HG03196 (cell line): ENCODE data around the gene PTGFRN.

Experiments used
- ATAC-seq: cut with Tn5 transposase; IDR thresholded peaks from one replicate; pipeline ENCODE4 v1.9.1; 2021; ENCODE audit not compliant: unreplicated experiment

PTGFRN gene

DNA sequence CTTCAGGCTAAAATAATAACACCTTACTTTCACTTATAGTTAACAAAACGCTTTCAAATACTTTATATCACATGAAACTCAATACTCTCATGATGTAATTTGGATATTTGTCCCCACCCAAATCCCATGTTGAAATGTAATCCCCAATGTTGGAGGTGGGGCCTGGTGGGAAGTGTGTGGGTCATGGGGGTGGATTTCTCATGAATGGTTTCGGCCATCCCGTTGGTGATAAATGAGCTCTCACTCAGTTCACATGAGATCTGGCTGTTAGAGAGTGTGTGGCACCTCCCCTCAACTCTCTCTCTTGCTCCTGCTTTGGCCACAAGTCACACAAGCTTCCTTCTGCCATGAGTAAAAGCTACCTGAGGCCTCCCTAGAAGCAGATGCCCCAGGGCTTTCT lies 22.5 kb upstream of the PTGFRN start:
- ATAC-seq = no peak

DNA sequence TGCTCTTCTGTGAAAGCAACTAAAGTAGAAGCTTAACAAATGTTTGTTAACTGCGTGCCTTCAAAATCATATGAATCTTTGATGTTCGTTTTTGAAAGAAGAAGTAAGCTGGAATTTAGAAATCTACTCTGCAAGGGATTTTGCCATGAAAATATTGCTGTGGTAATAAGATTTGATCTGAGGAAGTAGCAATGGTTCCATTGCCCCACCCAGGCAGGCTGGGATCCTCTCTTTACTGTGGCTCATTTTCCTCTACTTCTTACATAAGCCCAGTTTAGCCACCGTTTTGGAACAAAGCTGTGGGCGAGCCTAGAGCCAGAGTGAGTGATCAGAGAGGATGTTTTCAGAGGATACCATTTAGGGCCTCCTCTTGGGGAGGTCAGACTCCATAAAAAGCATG lies 20.3 kb upstream of the PTGFRN start:
- ATAC-seq = no peak

DNA sequence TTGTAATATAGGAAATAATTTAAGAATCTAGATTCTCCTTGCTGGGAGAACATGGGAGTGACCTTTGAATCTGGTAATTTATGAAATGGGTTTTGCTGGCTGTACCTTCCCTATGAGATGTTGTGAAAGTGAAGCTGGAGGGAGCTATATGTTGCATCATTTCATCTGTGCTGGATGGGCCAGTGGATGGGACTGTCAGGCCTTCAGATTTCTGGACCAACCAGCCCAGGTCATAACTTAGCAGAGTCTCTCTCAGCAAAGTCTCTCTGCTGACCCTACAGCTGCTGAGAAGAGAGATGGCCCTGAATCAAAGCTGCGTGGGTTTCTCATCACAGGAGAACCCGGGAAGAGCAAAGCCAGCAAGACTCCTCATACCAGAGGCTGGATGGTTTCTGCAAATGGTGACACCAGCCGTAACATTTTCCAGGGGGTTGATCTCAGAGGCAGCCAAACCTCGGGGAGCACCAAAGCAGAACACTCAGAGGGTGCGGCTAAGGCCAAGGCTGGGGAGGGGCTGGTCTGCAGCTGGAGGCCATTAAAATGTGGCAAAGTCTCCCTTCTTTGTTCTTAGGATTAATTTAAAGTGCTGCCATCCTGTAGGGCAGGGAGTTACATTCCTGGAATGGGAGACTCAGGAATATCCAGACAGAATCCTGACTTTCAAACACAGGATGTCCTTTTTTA lies 18.2 kb upstream of the PTGFRN start:
- ATAC-seq = no peak

DNA sequence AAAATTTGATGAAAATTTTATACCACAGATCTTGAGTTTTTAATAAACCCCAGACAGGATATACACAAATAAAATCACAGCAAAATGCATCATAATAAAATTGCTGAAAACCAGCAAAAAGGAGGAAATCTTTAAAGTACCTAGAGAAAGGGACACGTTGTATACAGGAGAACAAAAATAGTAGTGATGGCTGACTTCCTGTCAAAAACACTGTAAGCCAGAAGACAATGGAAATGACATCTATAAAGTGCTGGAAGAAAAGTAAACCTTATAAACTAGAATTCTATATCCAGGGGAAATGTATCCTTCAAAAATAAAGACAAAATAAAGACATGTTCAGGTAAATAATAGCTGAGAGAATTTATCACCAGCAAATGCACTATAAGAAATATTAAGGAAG lies 14.6 kb upstream of the PTGFRN start:
- no peak for ATAC-seq

DNA sequence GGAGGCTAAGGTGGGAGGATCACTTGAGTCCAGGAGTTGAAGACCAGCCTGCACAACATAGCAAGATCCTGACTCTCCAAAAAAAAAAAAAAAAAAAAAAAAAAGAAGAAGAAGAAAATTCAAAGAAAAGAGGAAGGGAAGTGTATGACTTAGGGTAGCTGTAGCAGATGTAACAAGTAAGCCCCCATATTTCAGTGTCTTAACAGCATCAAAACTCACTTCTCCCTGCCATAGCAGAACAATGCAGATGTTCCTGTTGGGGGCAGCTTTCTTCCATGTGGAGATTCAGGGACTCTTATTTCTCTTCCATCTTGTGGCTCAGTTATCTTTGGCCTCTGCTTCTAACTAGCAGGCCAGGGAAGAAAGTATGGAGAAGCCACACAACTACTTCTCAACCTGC lies 10.2 kb upstream of the PTGFRN start:
- ATAC-seq = no peak

DNA sequence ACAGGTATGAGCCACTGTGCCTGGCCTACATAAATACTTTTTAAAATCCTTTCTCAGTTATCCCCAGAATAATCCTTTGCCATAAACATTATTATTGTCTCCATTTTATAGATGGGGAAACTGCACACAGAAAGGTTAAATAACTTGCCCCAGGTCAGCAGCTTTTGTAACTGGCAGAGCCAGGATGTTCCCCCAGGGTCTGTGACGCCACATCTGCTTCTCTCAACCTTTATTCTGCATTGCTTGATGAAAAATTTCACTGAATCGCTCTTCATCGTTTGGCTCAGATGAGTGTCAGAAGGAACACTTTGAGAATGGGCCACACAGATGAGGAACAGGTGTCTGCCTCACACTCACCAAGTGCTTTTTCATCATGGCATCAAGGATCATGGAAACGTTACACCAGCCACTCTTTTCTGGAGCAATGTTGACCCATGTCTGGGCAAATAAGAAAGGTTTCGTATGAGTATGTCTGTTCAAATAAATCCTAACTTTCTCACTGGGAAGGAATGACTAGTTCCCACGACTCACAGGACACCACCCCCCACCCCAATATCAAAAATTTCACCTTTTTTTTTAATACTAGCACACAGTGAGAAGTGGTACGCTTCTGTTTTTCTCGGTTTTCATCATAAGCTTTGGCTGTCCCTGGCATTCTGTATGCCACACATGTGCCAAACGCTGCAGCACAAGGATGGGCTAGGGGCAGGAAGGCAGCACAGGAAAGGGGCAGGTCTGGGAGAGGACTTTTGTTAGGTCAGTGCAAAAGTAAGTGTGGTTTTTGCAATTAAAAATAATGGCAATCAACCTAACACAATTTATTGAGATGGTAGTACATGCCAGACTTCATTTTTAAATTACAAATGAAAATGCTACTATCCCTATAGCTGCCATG lies 9.0 kb upstream of the PTGFRN start:
- no peak for ATAC-seq

DNA sequence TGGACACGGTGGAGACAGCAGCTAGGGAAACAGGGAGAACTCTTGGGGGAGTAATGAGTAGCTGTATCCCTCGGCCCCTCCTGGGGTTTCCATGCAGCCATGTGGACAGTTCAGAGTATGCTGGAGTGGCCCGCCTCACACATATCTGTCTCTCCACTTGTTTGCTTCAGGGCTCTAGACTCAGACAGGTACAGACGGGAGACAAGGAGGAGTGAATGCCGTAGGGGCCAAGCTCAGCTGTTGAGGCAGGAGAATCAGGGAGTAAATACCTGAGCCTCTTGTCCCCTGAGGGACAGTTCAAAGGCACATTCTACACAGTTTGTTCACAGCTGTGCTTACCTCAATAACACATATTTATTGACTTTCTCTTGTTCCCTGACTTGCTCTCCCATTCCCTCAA lies 7.7 kb upstream of the PTGFRN start:
- ATAC-seq = no peak

DNA sequence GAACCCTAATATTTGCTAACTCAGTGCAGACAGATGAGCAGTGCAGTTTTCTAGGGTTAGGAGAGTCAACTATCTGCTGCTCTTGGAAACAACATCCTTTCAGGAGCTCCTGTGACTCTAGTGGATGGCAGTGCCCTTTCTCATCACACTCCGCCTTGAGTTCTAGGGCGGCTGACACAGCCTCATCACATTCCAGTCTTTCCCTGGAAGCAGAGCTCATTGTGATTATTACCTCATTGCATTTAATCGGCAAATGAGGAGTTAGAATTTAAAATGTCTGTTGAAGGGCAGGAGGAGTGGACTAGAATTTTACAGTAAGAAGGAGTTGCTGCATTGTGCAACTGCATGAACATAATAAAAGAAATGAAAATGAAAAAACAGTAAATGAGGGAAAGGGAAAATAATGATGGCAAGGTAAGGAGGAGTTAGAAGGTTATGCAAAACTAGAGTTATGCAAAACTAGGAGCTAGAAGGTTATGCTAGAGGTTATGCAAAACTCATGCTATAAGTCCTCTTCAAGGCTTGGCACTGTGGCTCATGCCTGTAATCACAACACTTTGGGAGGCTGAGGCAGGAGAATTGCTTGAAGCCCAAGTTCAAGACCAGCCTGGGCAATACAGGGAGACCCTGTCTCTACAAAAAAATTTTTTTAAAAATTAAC lies 6.9 kb upstream of the PTGFRN start:
- no peak for ATAC-seq

DNA sequence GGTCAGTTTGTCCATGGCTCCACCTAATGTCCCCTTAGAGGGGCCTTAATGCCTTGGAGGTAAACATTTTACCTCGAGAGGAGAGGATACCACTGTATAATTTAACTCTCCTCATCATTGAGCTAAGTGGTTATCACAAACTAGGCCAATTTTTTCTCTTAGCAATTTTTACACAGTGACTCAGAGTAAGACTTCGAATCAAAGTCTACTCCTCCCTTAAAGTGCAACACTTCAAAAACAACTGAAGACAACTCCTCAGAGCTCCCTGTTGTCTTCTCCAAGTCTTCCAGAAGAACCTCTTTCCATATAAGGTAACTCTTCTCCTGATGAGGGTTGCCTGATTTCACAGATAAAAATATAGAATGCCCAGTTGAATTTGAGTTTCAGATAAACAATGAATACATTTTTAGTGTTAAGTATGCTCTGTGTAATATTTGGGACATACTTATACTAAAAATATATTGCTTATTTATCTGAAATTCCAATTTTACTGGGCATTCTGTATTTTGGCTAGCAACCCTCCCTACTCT lies 4.9 kb upstream of the PTGFRN start:
- ATAC-seq = no peak

DNA sequence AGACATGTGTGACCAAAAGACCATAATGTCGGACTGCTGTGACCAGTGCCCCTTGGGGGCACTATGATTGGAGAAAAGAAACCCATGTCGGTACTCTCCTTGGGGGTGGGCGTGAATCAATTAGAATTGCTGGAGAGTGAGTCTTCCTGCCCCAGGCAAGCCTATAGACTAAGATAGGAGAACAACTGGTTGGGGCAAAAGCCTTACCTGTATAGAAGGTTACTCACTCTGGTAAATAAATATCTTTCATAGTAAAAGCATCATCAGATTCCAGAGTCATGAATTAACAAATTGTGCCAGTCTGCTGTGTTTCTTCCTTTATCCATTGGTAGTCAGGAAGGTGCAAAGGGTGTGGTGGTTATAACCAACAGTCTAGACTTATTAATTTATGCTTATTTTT lies 2.9 kb upstream of the PTGFRN start:
- no peak for ATAC-seq

DNA sequence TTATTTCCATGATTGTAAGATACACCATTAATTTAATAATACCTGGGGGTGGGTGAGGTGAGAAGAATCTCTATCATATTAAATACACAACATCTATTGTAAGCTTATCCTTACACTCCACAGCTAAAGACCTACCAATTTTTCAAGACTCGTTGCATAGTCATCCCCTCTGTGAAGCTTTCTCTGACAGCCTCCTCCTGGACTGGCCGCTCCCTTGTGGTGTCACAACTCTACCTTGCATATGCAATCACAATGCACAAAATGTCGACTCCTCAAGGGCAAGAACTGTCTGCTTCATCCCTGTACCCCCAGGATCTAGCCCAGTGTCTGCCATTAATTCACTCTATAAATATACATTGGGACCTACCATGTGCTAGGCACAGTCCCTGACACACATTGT lies 2.4 kb upstream of the PTGFRN start:
- no peak for ATAC-seq

DNA sequence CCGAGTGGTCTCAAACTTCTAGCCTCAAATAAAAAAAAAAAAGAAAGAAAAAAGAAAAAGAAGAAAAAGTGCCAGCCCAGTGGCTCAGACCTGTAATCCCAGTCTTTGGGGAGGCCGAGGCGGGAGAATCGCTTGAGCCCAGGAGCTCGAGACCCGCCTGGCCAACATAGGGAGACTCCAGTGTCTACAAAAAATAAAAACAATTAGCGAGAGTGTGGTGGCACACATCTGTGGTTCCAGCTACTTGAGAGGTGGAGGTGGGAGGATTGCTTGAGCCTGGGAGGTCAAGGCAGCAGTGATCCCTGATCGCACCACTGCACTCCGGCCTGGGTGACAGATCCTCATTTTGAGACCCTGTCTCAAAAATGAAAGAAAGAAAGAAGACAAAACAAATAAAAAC lies 1.4 kb upstream of the PTGFRN start:
- no peak for ATAC-seq

DNA sequence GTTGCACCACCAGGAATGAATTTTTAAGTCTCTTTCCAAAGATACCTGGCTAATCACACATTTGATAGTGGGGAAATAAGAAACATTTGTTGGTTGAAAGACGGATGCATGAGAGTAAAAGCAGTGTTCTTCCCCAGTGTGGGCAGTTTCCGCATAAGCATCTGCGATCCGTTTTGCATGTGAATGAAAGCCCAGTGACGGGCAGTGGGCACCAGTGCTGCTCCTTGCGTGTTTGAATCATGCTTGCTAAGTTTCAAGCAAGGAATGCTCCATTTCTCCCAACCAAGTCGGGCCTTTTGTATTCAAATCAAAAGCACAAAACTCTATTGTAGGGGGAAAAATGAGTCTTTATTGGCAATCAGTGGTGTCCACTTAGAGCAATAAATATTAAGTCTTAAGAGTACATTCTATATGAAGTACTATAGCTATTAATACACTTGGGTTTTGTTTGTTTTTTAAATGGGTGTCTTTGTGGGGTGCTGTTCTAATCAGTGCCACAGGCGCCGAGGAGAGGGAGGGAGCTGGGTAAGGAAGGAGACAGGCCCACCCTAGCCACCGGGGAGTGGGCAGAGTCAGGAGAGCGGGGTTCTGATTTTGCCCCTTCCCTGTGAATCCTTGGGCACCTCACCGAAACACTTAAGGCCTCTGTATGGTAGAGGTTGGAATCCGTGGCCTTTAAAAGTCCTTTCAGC lies 750 bp upstream of the PTGFRN start:
- no peak for ATAC-seq

DNA sequence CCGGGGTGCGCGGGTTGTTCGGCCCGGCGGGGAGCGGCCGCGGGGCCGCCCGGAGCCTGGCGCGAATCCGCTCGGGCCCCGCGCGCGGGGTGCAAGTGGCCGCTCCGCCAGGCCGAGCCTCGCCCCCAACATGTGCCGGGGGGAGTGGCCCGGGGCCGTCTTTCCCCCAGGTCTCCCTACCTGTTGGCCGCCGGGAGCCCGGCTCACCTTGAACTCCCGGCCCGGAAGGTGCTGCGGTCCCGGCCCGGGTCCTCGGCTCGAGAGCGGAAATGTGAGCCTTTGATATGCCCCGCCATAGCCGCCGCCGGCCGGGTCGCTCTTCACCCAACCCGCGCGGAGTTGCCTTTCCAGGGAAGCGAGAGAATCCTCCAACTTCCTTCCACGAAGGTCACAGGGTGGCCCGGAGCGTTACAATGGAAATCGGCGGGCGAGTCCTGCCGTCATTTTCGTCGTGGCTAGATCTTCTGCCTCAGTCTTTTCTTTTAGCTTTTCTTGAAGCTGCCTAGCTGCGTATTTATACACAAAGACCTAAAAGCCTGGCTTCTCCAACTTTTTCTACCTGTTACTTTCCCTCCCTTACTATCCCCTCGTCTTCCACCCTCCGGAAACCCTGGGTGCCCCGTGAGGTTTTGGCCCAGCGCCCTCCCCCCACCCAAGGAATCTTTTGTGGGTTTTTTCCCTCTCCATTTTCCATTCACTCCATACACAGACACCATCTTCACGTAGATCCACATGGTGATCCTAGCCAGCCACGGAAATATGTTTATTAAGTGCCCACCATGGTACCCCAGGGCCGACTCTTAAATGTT lies 867 bp downstream of the PTGFRN start:
- no peak for ATAC-seq

DNA sequence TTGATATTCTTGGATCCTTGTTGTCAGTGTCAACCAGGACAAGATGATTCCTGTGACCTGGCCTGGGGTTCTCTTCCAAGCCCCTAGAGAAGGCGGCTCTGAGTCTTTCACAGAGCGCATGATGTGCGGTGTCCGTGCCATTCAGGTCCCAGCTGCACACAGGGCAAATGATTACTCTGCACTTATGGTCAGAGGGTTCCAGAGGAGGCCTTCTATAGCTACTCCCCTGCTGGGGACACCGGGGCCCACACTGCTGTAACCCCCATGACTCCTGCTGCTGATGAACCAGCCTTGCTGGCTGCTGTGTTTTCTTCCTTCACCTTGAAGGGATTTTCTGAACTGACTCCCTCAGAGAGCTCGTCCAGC lies 1.5 kb downstream of the PTGFRN start:
- ATAC-seq = no peak

DNA sequence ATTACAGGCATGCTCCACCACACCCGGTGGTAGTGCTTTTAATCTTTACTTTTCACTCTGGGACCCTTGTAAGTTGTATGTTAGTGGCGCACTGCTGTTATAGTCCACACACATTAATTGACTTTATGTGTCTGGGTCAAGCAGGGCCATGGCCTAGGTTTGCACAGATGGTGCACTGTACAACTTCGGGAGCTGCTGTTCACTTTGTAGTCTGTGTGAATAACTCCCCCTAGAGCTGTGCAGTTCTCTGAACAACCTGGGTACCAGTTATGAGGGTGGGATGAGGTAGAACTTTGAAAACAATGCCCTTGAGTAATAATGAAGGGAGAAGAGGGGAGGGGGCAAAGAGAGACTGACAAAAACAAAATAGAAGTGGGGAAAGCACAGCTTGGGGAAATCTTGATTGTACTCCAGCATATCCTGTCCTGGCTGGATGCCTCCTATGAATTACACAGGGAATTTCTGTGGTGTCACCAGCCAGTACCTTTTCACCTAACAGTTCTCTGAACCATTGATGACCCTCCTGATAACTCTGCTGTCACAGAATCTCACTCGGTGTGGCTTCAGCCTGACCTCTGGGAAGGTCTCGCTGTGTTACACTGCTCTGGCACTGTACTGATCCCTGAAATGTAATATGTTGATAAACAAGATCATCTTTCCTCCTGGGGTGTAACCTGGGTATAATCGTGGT lies 2.2 kb downstream of the PTGFRN start:
- no peak for ATAC-seq

DNA sequence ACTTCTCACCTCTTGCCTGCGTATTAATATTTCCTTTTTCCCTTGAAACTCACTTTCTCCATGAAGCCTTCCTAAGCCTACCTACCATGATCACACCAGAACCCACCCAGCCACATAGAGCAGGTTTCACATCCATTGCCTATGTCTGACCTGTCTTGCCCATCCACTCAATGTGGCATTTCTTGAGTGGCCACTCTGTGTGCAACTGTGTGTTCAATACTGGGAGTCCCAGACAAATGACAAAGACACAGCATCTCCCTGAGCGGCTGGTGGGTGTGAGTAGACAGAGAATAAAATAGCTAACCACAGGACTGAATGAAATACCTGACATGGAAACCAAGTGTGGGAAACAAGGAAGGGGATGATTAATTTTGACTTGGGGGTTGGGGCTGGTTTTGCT lies 3.1 kb downstream of the PTGFRN start:
- ATAC-seq = no peak

DNA sequence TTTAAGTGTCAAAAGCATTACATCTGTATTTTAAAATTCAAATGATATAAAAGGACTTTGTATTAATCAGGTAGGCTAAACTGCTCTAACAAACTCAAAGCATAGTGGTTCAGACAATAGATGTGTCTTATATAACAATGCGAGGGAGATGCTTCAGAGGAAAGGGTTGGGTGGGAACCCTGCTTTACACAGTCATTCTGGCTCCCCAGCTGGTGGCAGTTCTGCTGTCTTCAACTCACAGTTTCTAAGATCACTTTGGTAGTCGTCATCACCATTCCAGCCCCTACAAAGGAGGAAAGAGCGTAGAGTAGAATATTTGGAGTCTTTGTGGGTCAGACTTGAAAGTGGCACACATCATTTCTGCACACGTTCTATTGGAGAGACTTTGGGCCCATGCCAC lies 4.2 kb downstream of the PTGFRN start:
- no peak for ATAC-seq

DNA sequence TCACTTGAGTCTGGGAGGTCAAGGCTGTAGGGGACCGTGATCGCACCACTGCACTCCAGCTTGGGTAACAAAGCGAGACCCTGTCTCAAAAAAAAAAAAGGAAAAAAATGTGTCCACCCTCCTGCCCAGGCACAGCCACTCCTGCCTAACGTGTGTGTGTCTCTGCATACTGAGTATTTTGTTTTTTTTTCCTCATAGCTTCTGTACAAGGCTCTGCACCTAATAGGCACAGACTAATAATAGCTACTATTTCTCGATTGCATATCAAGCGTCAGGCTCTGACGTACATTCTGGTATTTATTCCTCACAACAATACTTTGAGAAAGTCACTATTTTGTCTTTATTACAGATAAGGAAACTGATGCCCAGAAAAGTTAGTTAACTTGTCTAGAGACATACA lies 5.0 kb downstream of the PTGFRN start:
- ATAC-seq = no peak

DNA sequence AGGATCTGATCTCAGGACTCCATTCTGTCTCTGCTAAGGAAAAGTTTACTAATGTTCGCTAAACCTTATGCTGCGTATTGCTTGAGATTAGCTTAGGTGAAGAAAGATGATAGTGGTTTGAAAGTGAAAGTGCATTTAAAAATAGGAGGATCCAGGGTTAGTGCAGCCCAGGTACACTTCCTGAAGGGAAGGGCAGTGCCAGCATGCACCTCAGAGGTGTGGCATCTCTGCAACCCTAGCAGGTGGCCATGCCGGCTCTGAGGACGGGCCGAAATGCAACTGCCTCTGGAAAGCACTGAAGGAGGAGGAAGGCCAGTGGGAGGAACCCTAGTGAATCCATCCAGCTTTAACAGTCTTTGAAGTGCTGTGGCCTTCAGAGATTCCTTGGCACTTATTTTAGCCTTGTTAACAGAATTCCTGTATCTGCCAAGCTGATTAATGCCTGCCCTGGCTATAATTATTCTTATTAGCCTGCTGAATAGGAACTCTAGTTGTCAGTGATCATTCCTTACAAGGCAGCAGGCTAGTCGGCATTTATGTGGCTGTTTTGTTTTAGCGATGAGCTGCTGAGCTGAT lies 5.5 kb downstream of the PTGFRN start:
- no peak for ATAC-seq
